SK-N-SH treated with all-trans-retinoic acid at 6 μM for 48 hours (cell line): ENCODE measurements around the gene CHRNA9.

Experiments used
- ATAC-seq: fragments of 200-7000 bp; cut with Tn5 transposase; 3 replicates; pipeline ENCODE4 v1.9.1; 2020; ENCODE audit warnings: mild to moderate bottlenecking, moderate library complexity
- ARNTL ChIP-seq: fragments of 450-650 bp; formaldehyde crosslinking; IDR thresholded peaks from 2 replicates; pipeline ENCODE4 v1.5.0; 2020; ENCODE audit warnings: low read depth, mild to moderate bottlenecking, moderate library complexity, borderline replicate concordance
- BACH2 ChIP-seq: fragments of 250-450 bp; sonication (Bioruptor Pico); IDR thresholded peaks from 2 replicates; pipeline ENCODE4 v1.9.0; 2021; ENCODE audit warnings: mild to moderate bottlenecking, borderline replicate concordance
- CSDC2 ChIP-seq: fragments of 250-450 bp; sonication (Bioruptor Pico); IDR thresholded peaks from 2 replicates; pipeline ENCODE4 v1.5.0; 2020; ENCODE audit warnings: mild to moderate bottlenecking, moderate library complexity
- ESRRG ChIP-seq: fragments of 250-450 bp; sonication (Bioruptor Pico); IDR thresholded peaks from 2 replicates; pipeline ENCODE4 v1.6.1; 2021; ENCODE audit warnings: mild to moderate bottlenecking
- GLIS3 ChIP-seq: fragments of 250-450 bp; sonication (Bioruptor Pico); IDR thresholded peaks from 2 replicates; pipeline ENCODE4 v1.5.0; 2020; ENCODE audit warnings: mild to moderate bottlenecking, moderate library complexity
- ISL1 ChIP-seq: fragments of 250-450 bp; sonication (Bioruptor Pico); IDR thresholded peaks from 2 replicates; pipeline ENCODE4 v2.1.2; 2022; ENCODE audit warnings: mild to moderate bottlenecking, moderate library complexity
- OSR1 ChIP-seq: fragments of 250-450 bp; sonication (Bioruptor Pico); IDR thresholded peaks from 2 replicates; pipeline ENCODE4 v1.8.0; 2022; ENCODE audit warnings: moderate library complexity, mild to moderate bottlenecking, inconsistent platforms
- PPARA ChIP-seq: fragments of 250-450 bp; sonication (Bioruptor Pico); IDR thresholded peaks from 2 replicates; pipeline ENCODE4 v1.5.0; 2020; ENCODE audit warnings: mild to moderate bottlenecking, borderline replicate concordance
- RARB ChIP-seq: fragments of 250-450 bp; sonication (Bioruptor Pico); IDR thresholded peaks from 2 replicates; pipeline ENCODE4 v1.8.0; 2021; ENCODE audit warnings: mild to moderate bottlenecking, moderate library complexity
- SNAI2 ChIP-seq: fragments of 250-450 bp; sonication (Bioruptor Pico); IDR thresholded peaks from 2 replicates; pipeline ENCODE4 v1.5.0; 2020; ENCODE audit warnings: mild to moderate bottlenecking, moderate library complexity
- TCF4 ChIP-seq: fragments of 250-450 bp; sonication (Bioruptor Pico); IDR thresholded peaks from 2 replicates; pipeline ENCODE4 v1.8.0; 2021; ENCODE audit warnings: mild to moderate bottlenecking, moderate library complexity, borderline replicate concordance
- TOX ChIP-seq: fragments of 250-450 bp; sonication (Bioruptor Pico); IDR thresholded peaks from 2 replicates; pipeline ENCODE4 v1.8.0; 2021; ENCODE audit warnings: mild to moderate bottlenecking, moderate library complexity, borderline replicate concordance
- ZC3H10 ChIP-seq: fragments of 250-450 bp; sonication (Bioruptor Pico); IDR thresholded peaks from 2 replicates; pipeline ENCODE4 v1.5.1; 2021; ENCODE audit warnings: mild to moderate bottlenecking, moderate library complexity
- ZFP3 ChIP-seq: fragments of 250-450 bp; sonication (Bioruptor Pico); IDR thresholded peaks from 2 replicates; pipeline ENCODE4 v1.5.0; 2020; ENCODE audit warnings: mild to moderate bottlenecking, moderate library complexity
- ZFP30 ChIP-seq: fragments of 450-650 bp; formaldehyde crosslinking; IDR thresholded peaks from 2 replicates; pipeline ENCODE4 v1.5.0; 2022; ENCODE audit warnings: mild to moderate bottlenecking, moderate library complexity
- ZNF565 ChIP-seq: fragments of 450-650 bp; formaldehyde crosslinking; conservative IDR thresholded peaks from 2 replicates; pipeline ENCODE4 v1.5.0; 2020; ENCODE audit warnings: low read depth, mild to moderate bottlenecking, moderate library complexity
- ZNF70 ChIP-seq: fragments of 450-650 bp; formaldehyde crosslinking; IDR thresholded peaks from 2 replicates; pipeline ENCODE4 v1.5.0; 2020; ENCODE audit warnings: mild to moderate bottlenecking, moderate library complexity
- ZNF8 ChIP-seq: fragments of 450-650 bp; formaldehyde crosslinking; IDR thresholded peaks from 2 replicates; pipeline ENCODE4 v1.5.0; 2020; ENCODE audit warnings: mild to moderate bottlenecking, moderate library complexity
- TF ChIP-seq, protein P1 (sequence below): fragments of 250-450 bp; sonication (Bioruptor Pico); IDR thresholded peaks from 2 replicates; pipeline ENCODE4 v1.8.0; 2020; ENCODE audit warnings: mild to moderate bottlenecking, moderate library complexity, borderline replicate concordance
- TF ChIP-seq, protein P2 (sequence below): fragments of 250-450 bp; sonication (Bioruptor Pico); IDR thresholded peaks from 2 replicates; pipeline ENCODE4 v1.5.0; 2020; ENCODE audit warnings: mild to moderate bottlenecking, moderate library complexity
- TF ChIP-seq, protein P3 (sequence below): fragments of 250-450 bp; sonication (Bioruptor Pico); IDR thresholded peaks from 2 replicates; pipeline ENCODE4 v1.8.0; 2021; ENCODE audit warnings: low read depth, mild to moderate bottlenecking, moderate library complexity, borderline replicate concordance
- TF ChIP-seq, protein P4 (sequence below): fragments of 250-450 bp; sonication (Bioruptor Pico); IDR thresholded peaks from 2 replicates; pipeline ENCODE4 v1.5.1; 2020; ENCODE audit warnings: low read depth, mild to moderate bottlenecking, moderate library complexity
- TF ChIP-seq, protein P5 (sequence below): fragments of 250-450 bp; sonication (Bioruptor Pico); IDR thresholded peaks from 2 replicates; pipeline ENCODE4 v1.5.1; 2021; ENCODE audit warnings: mild to moderate bottlenecking, moderate library complexity

Gene CHRNA9

DNA sequence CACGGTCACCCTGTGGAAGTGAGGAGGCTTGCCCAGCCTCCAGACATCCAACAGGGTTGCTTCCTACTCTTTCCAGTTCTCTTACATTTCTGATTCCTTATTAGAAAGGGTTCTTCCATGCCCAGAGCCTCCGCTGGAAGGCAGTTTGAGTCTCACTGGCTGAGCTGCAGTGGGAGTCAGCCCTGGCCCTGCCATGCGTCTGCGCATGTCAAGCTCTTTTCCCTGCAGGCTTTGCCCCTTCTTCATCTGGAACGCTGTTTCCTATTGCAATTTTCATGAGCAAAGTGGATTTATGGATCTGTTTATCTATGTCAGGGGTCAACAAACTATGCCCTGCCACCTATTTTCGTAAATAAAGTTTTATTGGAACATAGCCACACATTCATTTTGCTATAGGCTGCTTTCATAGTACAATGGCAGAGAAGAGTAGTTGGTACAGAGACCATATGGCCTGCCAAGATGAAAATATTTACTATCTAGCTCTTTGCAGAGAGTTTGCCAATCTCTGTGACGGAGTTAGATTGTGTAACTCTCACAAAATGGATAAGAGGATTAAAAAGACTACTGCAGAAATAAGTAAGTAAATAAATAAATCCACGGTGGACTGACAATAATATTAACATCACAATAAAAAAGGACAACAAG is 3.9 kb upstream of the CHRNA9 start:
- TF ChIP-seq, protein P1, sequence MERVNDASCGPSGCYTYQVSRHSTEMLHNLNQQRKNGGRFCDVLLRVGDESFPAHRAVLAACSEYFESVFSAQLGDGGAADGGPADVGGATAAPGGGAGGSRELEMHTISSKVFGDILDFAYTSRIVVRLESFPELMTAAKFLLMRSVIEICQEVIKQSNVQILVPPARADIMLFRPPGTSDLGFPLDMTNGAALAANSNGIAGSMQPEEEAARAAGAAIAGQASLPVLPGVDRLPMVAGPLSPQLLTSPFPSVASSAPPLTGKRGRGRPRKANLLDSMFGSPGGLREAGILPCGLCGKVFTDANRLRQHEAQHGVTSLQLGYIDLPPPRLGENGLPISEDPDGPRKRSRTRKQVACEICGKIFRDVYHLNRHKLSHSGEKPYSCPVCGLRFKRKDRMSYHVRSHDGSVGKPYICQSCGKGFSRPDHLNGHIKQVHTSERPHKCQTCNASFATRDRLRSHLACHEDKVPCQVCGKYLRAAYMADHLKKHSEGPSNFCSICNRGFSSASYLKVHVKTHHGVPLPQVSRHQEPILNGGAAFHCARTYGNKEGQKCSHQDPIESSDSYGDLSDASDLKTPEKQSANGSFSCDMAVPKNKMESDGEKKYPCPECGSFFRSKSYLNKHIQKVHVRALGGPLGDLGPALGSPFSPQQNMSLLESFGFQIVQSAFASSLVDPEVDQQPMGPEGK (CRISPR knock-in tag): no peak
- TF ChIP-seq ZFP30 (CRISPR knock-in tag) (no peak), OSR1 (CRISPR knock-in tag) (no peak)
- TF ChIP-seq, all 23 proteins: peak for 0

DNA sequence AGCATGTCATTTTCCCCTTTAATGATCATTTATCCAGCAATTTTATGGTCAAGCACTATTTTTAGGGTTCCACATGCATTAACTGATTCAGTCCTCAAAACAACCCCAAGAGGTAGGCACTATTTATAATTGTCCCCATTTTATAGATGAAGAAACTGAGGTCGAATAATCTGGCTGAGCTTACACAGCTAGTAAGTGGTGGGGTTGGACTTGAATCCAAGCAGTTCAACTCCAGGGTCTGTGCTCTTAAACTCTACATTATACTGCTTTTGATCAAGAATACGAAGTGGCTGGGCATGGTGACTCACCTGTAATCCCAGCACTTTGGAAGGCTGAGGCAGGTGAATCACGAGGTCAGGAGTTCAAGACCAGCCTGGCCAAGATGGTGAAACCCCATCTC is 3.2 kb upstream of the CHRNA9 start:
- ATAC-seq: no peak
- no peak for TF ChIP-seq ZNF565 (CRISPR knock-in tag)
- TF ChIP-seq, protein P2, sequence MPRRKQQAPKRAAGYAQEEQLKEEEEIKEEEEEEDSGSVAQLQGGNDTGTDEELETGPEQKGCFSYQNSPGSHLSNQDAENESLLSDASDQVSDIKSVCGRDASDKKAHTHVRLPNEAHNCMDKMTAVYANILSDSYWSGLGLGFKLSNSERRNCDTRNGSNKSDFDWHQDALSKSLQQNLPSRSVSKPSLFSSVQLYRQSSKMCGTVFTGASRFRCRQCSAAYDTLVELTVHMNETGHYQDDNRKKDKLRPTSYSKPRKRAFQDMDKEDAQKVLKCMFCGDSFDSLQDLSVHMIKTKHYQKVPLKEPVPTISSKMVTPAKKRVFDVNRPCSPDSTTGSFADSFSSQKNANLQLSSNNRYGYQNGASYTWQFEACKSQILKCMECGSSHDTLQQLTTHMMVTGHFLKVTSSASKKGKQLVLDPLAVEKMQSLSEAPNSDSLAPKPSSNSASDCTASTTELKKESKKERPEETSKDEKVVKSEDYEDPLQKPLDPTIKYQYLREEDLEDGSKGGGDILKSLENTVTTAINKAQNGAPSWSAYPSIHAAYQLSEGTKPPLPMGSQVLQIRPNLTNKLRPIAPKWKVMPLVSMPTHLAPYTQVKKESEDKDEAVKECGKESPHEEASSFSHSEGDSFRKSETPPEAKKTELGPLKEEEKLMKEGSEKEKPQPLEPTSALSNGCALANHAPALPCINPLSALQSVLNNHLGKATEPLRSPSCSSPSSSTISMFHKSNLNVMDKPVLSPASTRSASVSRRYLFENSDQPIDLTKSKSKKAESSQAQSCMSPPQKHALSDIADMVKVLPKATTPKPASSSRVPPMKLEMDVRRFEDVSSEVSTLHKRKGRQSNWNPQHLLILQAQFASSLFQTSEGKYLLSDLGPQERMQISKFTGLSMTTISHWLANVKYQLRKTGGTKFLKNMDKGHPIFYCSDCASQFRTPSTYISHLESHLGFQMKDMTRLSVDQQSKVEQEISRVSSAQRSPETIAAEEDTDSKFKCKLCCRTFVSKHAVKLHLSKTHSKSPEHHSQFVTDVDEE (CRISPR knock-in tag): no peak
- TF ChIP-seq, protein P3, sequence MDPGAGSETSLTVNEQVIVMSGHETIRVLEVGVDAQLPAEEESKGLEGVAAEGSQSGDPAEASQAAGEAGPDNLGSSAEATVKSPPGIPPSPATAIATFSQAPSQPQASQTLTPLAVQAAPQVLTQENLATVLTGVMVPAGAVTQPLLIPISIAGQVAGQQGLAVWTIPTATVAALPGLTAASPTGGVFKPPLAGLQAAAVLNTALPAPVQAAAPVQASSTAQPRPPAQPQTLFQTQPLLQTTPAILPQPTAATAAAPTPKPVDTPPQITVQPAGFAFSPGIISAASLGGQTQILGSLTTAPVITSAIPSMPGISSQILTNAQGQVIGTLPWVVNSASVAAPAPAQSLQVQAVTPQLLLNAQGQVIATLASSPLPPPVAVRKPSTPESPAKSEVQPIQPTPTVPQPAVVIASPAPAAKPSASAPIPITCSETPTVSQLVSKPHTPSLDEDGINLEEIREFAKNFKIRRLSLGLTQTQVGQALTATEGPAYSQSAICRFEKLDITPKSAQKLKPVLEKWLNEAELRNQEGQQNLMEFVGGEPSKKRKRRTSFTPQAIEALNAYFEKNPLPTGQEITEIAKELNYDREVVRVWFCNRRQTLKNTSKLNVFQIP (CRISPR knock-in tag): no peak

More for the DNA sequence above, 3.9 kb upstream of the CHRNA9 start:
- ATAC-seq: no peak

DNA sequence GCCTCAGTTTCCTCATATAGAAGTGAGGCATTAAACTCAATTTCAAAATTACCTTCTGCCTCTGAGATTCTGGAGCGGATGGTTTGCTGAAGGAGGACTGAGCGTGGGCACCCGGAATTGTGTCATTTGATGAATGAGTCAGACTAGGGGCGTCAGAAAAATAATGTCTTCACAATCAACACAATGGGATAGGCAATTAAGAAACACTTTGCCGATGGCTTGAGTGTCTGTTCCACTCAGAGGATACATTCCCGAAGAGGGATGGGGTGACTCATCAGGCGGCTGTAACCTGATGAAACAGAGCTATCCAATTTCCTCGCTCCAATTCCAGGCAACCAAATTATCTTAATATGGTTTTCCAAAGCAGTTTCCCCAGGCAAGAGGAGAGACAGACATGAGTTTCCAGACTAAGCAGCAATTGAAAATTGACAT is 1.2 kb upstream of the CHRNA9 start:
- ATAC-seq: peak; percentile 90
- TF ChIP-seq CSDC2 (CRISPR knock-in tag) (no peak), ISL1 (CRISPR knock-in tag) (peak; percentile 61), ZNF70 (CRISPR knock-in tag) (no peak), SNAI2 (CRISPR knock-in tag) (no peak), BACH2 (no peak), GLIS3 (CRISPR knock-in tag) (no peak), PPARA (CRISPR knock-in tag) (no peak), OSR1 (CRISPR knock-in tag) (no peak), TCF4 (CRISPR knock-in tag) (peak; percentile 30; the same call in 1 of the 2 replicates), ZNF565 (CRISPR knock-in tag) (no peak), ARNTL (no peak), ZNF8 (CRISPR knock-in tag) (no peak), ZFP3 (CRISPR knock-in tag) (0 out of 2 replicates have a peak, but pooled peaks have one; percentile 30), ZFP30 (CRISPR knock-in tag) (no peak), TOX (CRISPR knock-in tag) (no peak; the same call in 1 of the 2 replicates), RARB (CRISPR knock-in tag) (no peak), ESRRG (no peak), ZC3H10 (0 out of 2 replicates have a peak, but pooled peaks have one; percentile 48)
- TF ChIP-seq, protein P2 (CRISPR knock-in tag): no peak
- TF ChIP-seq, protein P4, sequence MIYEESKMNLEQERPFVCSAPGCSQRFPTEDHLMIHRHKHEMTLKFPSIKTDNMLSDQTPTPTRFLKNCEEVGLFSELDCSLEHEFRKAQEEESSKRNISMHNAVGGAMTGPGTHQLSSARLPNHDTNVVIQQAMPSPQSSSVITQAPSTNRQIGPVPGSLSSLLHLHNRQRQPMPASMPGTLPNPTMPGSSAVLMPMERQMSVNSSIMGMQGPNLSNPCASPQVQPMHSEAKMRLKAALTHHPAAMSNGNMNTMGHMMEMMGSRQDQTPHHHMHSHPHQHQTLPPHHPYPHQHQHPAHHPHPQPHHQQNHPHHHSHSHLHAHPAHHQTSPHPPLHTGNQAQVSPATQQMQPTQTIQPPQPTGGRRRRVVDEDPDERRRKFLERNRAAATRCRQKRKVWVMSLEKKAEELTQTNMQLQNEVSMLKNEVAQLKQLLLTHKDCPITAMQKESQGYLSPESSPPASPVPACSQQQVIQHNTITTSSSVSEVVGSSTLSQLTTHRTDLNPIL (CRISPR knock-in tag): no peak
- TF ChIP-seq, protein P5, sequence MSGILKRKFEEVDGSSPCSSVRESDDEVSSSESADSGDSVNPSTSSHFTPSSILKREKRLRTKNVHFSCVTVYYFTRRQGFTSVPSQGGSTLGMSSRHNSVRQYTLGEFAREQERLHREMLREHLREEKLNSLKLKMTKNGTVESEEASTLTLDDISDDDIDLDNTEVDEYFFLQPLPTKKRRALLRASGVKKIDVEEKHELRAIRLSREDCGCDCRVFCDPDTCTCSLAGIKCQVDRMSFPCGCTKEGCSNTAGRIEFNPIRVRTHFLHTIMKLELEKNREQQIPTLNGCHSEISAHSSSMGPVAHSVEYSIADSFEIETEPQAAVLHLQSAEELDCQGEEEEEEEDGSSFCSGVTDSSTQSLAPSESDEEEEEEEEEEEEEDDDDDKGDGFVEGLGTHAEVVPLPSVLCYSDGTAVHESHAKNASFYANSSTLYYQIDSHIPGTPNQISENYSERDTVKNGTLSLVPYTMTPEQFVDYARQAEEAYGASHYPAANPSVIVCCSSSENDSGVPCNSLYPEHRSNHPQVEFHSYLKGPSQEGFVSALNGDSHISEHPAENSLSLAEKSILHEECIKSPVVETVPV (CRISPR knock-in tag): no peak
- TF ChIP-seq, protein P3 (CRISPR knock-in tag): no peak
